ENCODE data around the gene CRADD.
A peak's percentile ranks its signal among the peaks of the same experiment; 100 is the strongest.

The CRADD gene

GRCh38 chr12:93742110-93742934 lies 65.1 kb downstream of the CRADD start (continued):
- TF ChIP-seq SCRT2 (tag by site-specific recombination; IDR thresholded peaks at IDR 0.05) (peak; percentile 60), ZNF214 (tag by site-specific recombination; IDR thresholded peaks at IDR 0.05; ENCODE audit: borderline replicate concordance) (no peak), TCF7L2 (IDR thresholded peaks at IDR 0.05; ENCODE audit: borderline replicate concordance, low read depth, low read length) (no peak), ZNF76 (tag by site-specific recombination; IDR thresholded peaks at IDR 0.05; ENCODE audit: borderline replicate concordance, low read depth) (0 out of 2 replicates have a peak, but pooled peaks have one; percentile 40), ZFHX2 (tag by site-specific recombination; conservative IDR thresholded peaks at IDR 0.05) (0 out of 2 replicates have a peak, but pooled peaks have one; percentile 5), BCL11A (tag by site-specific recombination; IDR thresholded peaks at IDR 0.05; ENCODE audit: low read depth) (no peak), ZEB2 (tag by site-specific recombination; IDR thresholded peaks at IDR 0.05) (peak; percentile 66; the same call in 1 of the 2 replicates), ZBTB8A (tag by site-specific recombination; IDR thresholded peaks at IDR 0.05) (peak; percentile 76), IKZF3 (tag by site-specific recombination; IDR thresholded peaks at IDR 0.05) (0 out of 2 replicates have a peak, but pooled peaks have one; percentile 43), REST (tag by site-specific recombination; IDR thresholded peaks at IDR 0.05) (no peak), GLIS1 (tag by site-specific recombination; IDR thresholded peaks at IDR 0.05) (no peak), ZNF362 (tag by site-specific recombination; IDR thresholded peaks at IDR 0.05) (no peak), ZNF2 (tag by site-specific recombination; IDR thresholded peaks at IDR 0.05) (0 out of 2 replicates have a peak, but pooled peaks have one; percentile 20), GLIS2 (tag by site-specific recombination; IDR thresholded peaks at IDR 0.05) (peak; percentile 22; the same call in 1 of the 2 replicates), ZNF776 (tag by site-specific recombination; IDR thresholded peaks at IDR 0.05; ENCODE audit: borderline replicate concordance) (no peak), ZNF423 (tag by site-specific recombination; IDR thresholded peaks at IDR 0.05) (peak; percentile 47), ZNF658 (tag by site-specific recombination; IDR thresholded peaks at IDR 0.05) (no peak), CTCF (tag by site-specific recombination; IDR thresholded peaks at IDR 0.05) (peak; percentile 38; the same call in 1 of the 2 replicates), ZNF366 (tag by site-specific recombination; conservative IDR thresholded peaks at IDR 0.05) (peak; percentile 32; the same call in 1 of the 2 replicates), ZNF248 (tag by site-specific recombination; IDR thresholded peaks at IDR 0.05) (no peak), SP7 (tag by site-specific recombination; IDR thresholded peaks at IDR 0.05) (no peak), ZNF266 (tag by site-specific recombination; IDR thresholded peaks at IDR 0.05; ENCODE audit: low read depth) (no peak), FEZF1 (tag by site-specific recombination; IDR thresholded peaks at IDR 0.05) (peak; percentile 62), MZF1 (tag by site-specific recombination; IDR thresholded peaks at IDR 0.05; ENCODE audit: borderline replicate concordance) (no peak)
- TF ChIP-seq, protein P1, sequence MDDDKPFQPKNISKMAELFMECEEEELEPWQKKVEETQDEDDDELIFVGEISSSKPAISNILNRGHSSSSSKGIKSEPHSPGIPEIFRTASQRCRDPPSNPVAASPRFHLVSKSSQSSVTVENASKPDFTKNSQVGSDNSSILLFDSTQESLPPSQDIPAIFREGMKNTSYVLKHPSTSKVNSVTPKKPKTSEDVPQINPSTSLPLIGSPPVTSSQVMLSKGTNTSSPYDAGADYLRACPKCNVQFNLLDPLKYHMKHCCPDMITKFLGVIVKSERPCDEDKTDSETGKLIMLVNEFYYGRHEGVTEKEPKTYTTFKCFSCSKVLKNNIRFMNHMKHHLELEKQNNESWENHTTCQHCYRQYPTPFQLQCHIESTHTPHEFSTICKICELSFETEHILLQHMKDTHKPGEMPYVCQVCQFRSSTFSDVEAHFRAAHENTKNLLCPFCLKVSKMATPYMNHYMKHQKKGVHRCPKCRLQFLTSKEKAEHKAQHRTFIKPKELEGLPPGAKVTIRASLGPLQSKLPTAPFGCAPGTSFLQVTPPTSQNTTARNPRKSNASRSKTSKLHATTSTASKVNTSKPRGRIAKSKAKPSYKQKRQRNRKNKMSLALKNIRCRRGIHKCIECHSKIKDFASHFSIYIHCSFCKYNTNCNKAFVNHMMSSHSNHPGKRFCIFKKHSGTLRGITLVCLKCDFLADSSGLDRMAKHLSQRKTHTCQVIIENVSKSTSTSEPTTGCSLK (tag by site-specific recombination; IDR thresholded peaks at IDR 0.05) = no peak
- TF ChIP-seq, protein P2, sequence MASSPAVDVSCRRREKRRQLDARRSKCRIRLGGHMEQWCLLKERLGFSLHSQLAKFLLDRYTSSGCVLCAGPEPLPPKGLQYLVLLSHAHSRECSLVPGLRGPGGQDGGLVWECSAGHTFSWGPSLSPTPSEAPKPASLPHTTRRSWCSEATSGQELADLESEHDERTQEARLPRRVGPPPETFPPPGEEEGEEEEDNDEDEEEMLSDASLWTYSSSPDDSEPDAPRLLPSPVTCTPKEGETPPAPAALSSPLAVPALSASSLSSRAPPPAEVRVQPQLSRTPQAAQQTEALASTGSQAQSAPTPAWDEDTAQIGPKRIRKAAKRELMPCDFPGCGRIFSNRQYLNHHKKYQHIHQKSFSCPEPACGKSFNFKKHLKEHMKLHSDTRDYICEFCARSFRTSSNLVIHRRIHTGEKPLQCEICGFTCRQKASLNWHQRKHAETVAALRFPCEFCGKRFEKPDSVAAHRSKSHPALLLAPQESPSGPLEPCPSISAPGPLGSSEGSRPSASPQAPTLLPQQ (tag by site-specific recombination; IDR thresholded peaks at IDR 0.05) = peak; percentile 22; the same call in 1 of the 2 replicates
- TF ChIP-seq, protein P3, sequence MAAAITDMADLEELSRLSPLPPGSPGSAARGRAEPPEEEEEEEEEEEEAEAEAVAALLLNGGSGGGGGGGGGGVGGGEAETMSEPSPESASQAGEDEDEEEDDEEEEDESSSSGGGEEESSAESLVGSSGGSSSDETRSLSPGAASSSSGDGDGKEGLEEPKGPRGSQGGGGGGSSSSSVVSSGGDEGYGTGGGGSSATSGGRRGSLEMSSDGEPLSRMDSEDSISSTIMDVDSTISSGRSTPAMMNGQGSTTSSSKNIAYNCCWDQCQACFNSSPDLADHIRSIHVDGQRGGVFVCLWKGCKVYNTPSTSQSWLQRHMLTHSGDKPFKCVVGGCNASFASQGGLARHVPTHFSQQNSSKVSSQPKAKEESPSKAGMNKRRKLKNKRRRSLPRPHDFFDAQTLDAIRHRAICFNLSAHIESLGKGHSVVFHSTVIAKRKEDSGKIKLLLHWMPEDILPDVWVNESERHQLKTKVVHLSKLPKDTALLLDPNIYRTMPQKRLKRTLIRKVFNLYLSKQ (tag by site-specific recombination; IDR thresholded peaks at IDR 0.05; ENCODE audit: borderline replicate concordance) = no peak

Measured in HEK293 (cell line).